Kidney (tissue), 11 donors: ENCODE data around the gene PPIE. TPM values are rescaled to one million over a fixed set of nuclear protein-coding genes. Genes with fewer than 3 reads are reported as not detected.
"Not testable (repeated sequence)": the region's sequence is repeated elsewhere in the genome, so short reads cannot be mapped to it uniquely, and the experiment has no call there.

ENCODE experiments used
- DNase-seq, 5 donors: peaks; one replicate each; pipeline ENCODE4 v3.0.0-alpha.2; 2013 to 2020
- FAIRE-seq: peaks from 2 replicates; lab custom pipeline; 2012; peaks lifted over from hg19 to GRCh38; lab: Jason Lieb, UNC
- H3K27ac ChIP-seq, 2 donors: one replicate each; pipeline ENCODE4 v1.7.0; 2013; ENCODE audit warnings: low read depth in 2 of 2, low read length in 2 of 2, inconsistent platforms in 1 of 2
- H3K27me3 ChIP-seq: one replicate; pipeline ENCODE4 v1.7.1; 2013; ENCODE audit warnings: low read length, inconsistent platforms; ENCODE audit not compliant: control insufficient read depth, insufficient read depth
- H3K36me3 ChIP-seq, 3 donors: one replicate each; pipeline versions ENCODE4 v1.7.0 to v1.7.1; 2013; ENCODE audit warnings: low read length in 3 of 3, control low read depth in 1 of 3, inconsistent platforms in 1 of 3; ENCODE audit not compliant: insufficient read depth in 3 of 3, control insufficient read depth in 2 of 3
- H3K4me1 ChIP-seq, 3 donors: one replicate each; pipeline versions ENCODE4 v1.7.0 to v1.7.1; 2013; ENCODE audit warnings: low read length in 3 of 3, inconsistent platforms in 1 of 3, low read depth in 1 of 3; ENCODE audit not compliant: control insufficient read depth in 2 of 3, insufficient read depth in 2 of 3
- H3K4me3 ChIP-seq, 3 donors: one replicate each; pipeline versions ENCODE4 v1.7.0 to v1.8.1; 2013; ENCODE audit warnings: low read length in 3 of 3, control low read depth in 1 of 3, inconsistent platforms in 1 of 3
- H3K9ac ChIP-seq, 3 donors: one replicate each; pipeline versions ENCODE4 v1.7.0 to v1.7.1; 2013; ENCODE audit warnings: low read length in 3 of 3, control low read depth in 1 of 3, inconsistent platforms in 1 of 3
- H3K9me3 ChIP-seq, 3 donors: one replicate each; pipeline versions ENCODE4 v1.7.0 to v1.7.1; 2013; ENCODE audit warnings: low read length in 3 of 3, control low read depth in 1 of 3, inconsistent platforms in 1 of 3; ENCODE audit not compliant: control insufficient read depth in 2 of 3, insufficient read depth in 1 of 3
- intact Hi-C: fragments of 100-400 bp; cut with DNase I; formaldehyde crosslinking; loops from one replicate; pipeline ENCODE4 v1.11.1; 2022
- polyA plus RNA-seq: library from polyadenylated mRNA; stranded (reverse); fragments of 350-450 nt; fragmentation: Illumina TruSeq; extraction: RNeasy Lipid Tissue Mini Kit (QIAGEN cat#74804); gene quantifications from one replicate; pipeline ENCODE4 v1.2.3, GENCODE V29; 2014; ENCODE audit warnings: low read depth, low replicate concordance; ENCODE audit not compliant: insufficient read depth
- total RNA-seq: library from RNA; stranded (reverse); fragmentation: NEBNext Ultra II Directional; extraction: Animal tissue kit (Norgen Biotek cat#: 25700); gene quantifications from one replicate; pipeline ENCODE4 v1.2.1, GENCODE V29; 2021
- donor health status: control.
- donor health status: control.
- donor health status: DM: yes; HTN: yes; CAD: no.
- donor health status: Normal renal cell carcinoma (clear cell type).

Gene PPIE
- total and polyA plus RNA-seq, 2 donors from 2014 or later: 52.0 to 58.6 TPM

GRCh38 chr1:39770100-39771021 is 31.7 kb downstream of the PPIE start:
- peak overlapping the region in 1 of 3 donors; percentile 20 for H3K4me3 ChIP-seq
- peak in 2 of 5 donors; percentile 31 to 45 for DNase-seq
- H3K9me3 ChIP-seq, H3K9ac ChIP-seq, H3K27ac ChIP-seq, H3K36me3 ChIP-seq, H3K4me1 ChIP-seq, H3K27me3 ChIP-seq, FAIRE-seq, intact Hi-C loops: not testable (repeated sequence)

GRCh38 chr1:39771022-39771532 is 32.4 kb downstream of the PPIE start, which contains the start of gene OXCT2:
Gene OXCT2 (minus strand): TSS chr1:39771348. CDS start chr1:39771255, 93 bp downstream.
- H3K27ac ChIP-seq, FAIRE-seq, H3K9me3 ChIP-seq, H3K36me3 ChIP-seq, H3K27me3 ChIP-seq, H3K9ac ChIP-seq, intact Hi-C loops, H3K4me1 ChIP-seq: not testable (repeated sequence)
- DNase-seq: peak in 2 of 5 donors; percentile 45 to 64
- H3K4me3 ChIP-seq: peak within 1 kb of the TSS in 1 of 3 donors; percentile 20

GRCh38 chr1:39773369-39773979 is 34.8 kb downstream of the PPIE start:
- FAIRE-seq, H3K4me3 ChIP-seq, H3K36me3 ChIP-seq, H3K4me1 ChIP-seq, H3K9me3 ChIP-seq, intact Hi-C loops, H3K27ac ChIP-seq, H3K27me3 ChIP-seq, DNase-seq, H3K9ac ChIP-seq: not testable (repeated sequence)

GRCh38 chr1:39775141-39775540 is 36.5 kb downstream of the PPIE start:
- H3K9ac ChIP-seq, H3K4me3 ChIP-seq, H3K9me3 ChIP-seq, H3K36me3 ChIP-seq, H3K4me1 ChIP-seq, intact Hi-C loops, H3K27ac ChIP-seq, H3K27me3 ChIP-seq, FAIRE-seq: not testable (repeated sequence)
- peak in 2 of 5 donors; percentile 31 to 67 for DNase-seq

- H3K4me1 ChIP-seq, H3K4me3 ChIP-seq, H3K27ac ChIP-seq, H3K9me3 ChIP-seq, H3K36me3 ChIP-seq, intact Hi-C loops, H3K9ac ChIP-seq, H3K27me3 ChIP-seq, FAIRE-seq: not testable (repeated sequence)
- peak in 1 of 5 donors; percentile 69 for DNase-seq
These were observed 37.2 kb downstream of the PPIE start for GRCh38 chr1:39775676-39776399.
